AG09319 (cell line): ENCODE data around the gene GAPDH.
A peak's percentile ranks its signal among the peaks of the same experiment; 100 is the strongest.
"Not testable (repeated sequence)": the region's sequence is repeated elsewhere in the genome, so short reads cannot be mapped to it uniquely, and the experiment has no call there.

Experiments used
- DNase-seq: peaks from one replicate; pipeline ENCODE4 v3.0.0-alpha.2; 2010; ENCODE audit warnings: low read depth; ENCODE audit errors: extremely low read depth
- CTCF ChIP-seq: IDR thresholded peaks from 2 replicates; pipeline ENCODE4 v1.5.1; 2011; ENCODE audit warnings: low read depth, mild to moderate bottlenecking, inconsistent platforms, low read length, moderate library complexity

The GAPDH gene

GRCh38 chr12:6533923-6534694 is at the start of gene GAPDH:
Gene GAPDH, plus strand, starts transcription at chr12:6534517. Its CDS starts 316 bp downstream, at chr12:6534833.
- no peak for TF ChIP-seq CTCF
- DNase-seq, result peak; percentile 94

GRCh38 chr12:6488240-6488639 is 46.1 kb upstream of the GAPDH start:
- no peak for DNase-seq
- no peak for TF ChIP-seq CTCF

GRCh38 chr12:6489449-6489848 is 44.9 kb upstream of the GAPDH start:
- DNase-seq, result no peak
- TF ChIP-seq CTCF, result no peak

- DNase-seq, result not testable (repeated sequence)
Measured at GRCh38 chr12:6490673-6491072, 43.6 kb upstream of the GAPDH start.

GRCh38 chr12:6492838-6493496 is 41.4 kb upstream of the GAPDH start, which contains the start of gene MRPL51:
Gene MRPL51, minus strand, starts transcription at chr12:6493262. Its CDS starts 126 bp downstream, at chr12:6493136.
- TF ChIP-seq CTCF, result no peak

GRCh38 chr12:6493497-6494257 is 40.6 kb upstream of the GAPDH start, which contains the start of gene NCAPD2:
Gene NCAPD2, plus strand, starts transcription at chr12:6494102. Its CDS starts 997 bp downstream, at chr12:6495099.
- DNase-seq, result peak; percentile 85
- peak; percentile 1; the same call in 1 of the 2 replicates for TF ChIP-seq CTCF

More at GRCh38 chr12:6492838-6493496, 41.4 kb upstream of the GAPDH start, which contains the start of gene MRPL51:
- peak; percentile 83 for DNase-seq

- no peak for DNase-seq
Measured at GRCh38 chr12:6494258-6494743, 40.0 kb upstream of the GAPDH start.

More at GRCh38 chr12:6494258-6494743, 40.0 kb upstream of the GAPDH start:
- no peak for TF ChIP-seq CTCF
